Endodermal cell (in vitro differentiated cells): ENCODE measurements around the gene IFT122. TPM values are rescaled to one million over a fixed set of nuclear protein-coding genes. Genes with fewer than 3 reads are reported as not detected.

Experiments used
- DNase-seq: peaks from one replicate; pipeline ENCODE4 v3.0.0-alpha.2; 2017
- H3K27ac ChIP-seq: 2 replicates; pipeline ENCODE4 v1.5.1; 2013; ENCODE audit warnings: mild to moderate bottlenecking, low read depth, low read length, moderate library complexity
- H3K27me3 ChIP-seq: 2 replicates; pipeline ENCODE4 v1.6.1; 2013; ENCODE audit warnings: mild to moderate bottlenecking, low read length, moderate library complexity; ENCODE audit not compliant: insufficient read depth, control insufficient read depth, poor library complexity, severe bottlenecking
- H3K36me3 ChIP-seq: 2 replicates; pipeline ENCODE4 v1.7.0; 2013; ENCODE audit warnings: mild to moderate bottlenecking, low read length, moderate library complexity; ENCODE audit not compliant: control insufficient read depth, insufficient read depth
- H3K4me1 ChIP-seq: one replicate; pipeline ENCODE4 v1.7.0; 2013; ENCODE audit warnings: low read length; ENCODE audit not compliant: control insufficient read depth, insufficient read depth
- H3K4me3 ChIP-seq: 2 replicates; pipeline ENCODE4 v1.5.1; 2013; ENCODE audit warnings: mild to moderate bottlenecking, low read length, moderate library complexity
- H3K9ac ChIP-seq: 2 replicates; pipeline ENCODE4 v1.6.1; 2013; ENCODE audit warnings: mild to moderate bottlenecking, low read length, moderate library complexity; ENCODE audit not compliant: poor library complexity, severe bottlenecking; ENCODE audit errors: extremely low read depth
- H3K9me3 ChIP-seq: 2 replicates; pipeline ENCODE4 v1.6.1; 2013; ENCODE audit warnings: mild to moderate bottlenecking, low read length, moderate library complexity; ENCODE audit not compliant: control insufficient read depth
- H3K27ac Mint-ChIP-seq: 2 replicates; pipeline ENCODE4 v1.8.0; 2020; ENCODE audit warnings: mixed read lengths
- H3K27me3 Mint-ChIP-seq: 2 replicates; pipeline ENCODE4 v1.8.0; 2021; ENCODE audit warnings: mild to moderate bottlenecking, mixed read lengths; ENCODE audit not compliant: insufficient read depth
- H3K36me3 Mint-ChIP-seq: 2 replicates; pipeline ENCODE4 v1.8.0; 2020; ENCODE audit warnings: low read depth, mixed read lengths
- H3K4me1 Mint-ChIP-seq: 2 replicates; pipeline ENCODE4 v1.8.0; 2020; ENCODE audit warnings: mixed read lengths
- H3K4me3 Mint-ChIP-seq: 2 replicates; pipeline ENCODE4 v1.8.0; 2020; ENCODE audit warnings: mild to moderate bottlenecking, moderate library complexity, mixed read lengths
- H3K9me3 Mint-ChIP-seq: 2 replicates; pipeline ENCODE4 v1.8.0; 2020; ENCODE audit warnings: mild to moderate bottlenecking, mixed read lengths
- WGBS, 2 experiments: methylation state at CpG; one replicate each; pipeline versions ENCODE4 v1.1.5 to v1.1.7; 2013; ENCODE audit warnings: missing lambda C conversion rate in 2 of 2, mixed read lengths in 1 of 2; ENCODE audit not compliant: insufficient coverage in 1 of 2, insufficient read length in 1 of 2; 5-methylcytosine and 5-hydroxymethylcytosine counted together
- total RNA-seq, 2 donors: library from RNA; stranded (reverse); fragmentation: NEBNext Ultra II Directional in 1 of 2; extraction: Animal tissue kit (Norgen Biotek cat#: 25700) in 1 of 2; gene quantifications; 2 replicates in 1 of 2; 3 replicates in 1 of 2; pipeline ENCODE4 v1.2.1, GENCODE V29; 2021
- TF ChIP-seq, protein P1 (sequence below): fragments of 200-600 bp; sonication (generic); conservative IDR thresholded peaks from 2 replicates; pipeline ENCODE4 v1.5.0; 2021; ENCODE audit warnings: antibody characterized with exemption, mild to moderate bottlenecking

IFT122 gene
- total RNA-seq, 2 donors from 2014 or later, result 36.0 to 46.6 TPM

DNA sequence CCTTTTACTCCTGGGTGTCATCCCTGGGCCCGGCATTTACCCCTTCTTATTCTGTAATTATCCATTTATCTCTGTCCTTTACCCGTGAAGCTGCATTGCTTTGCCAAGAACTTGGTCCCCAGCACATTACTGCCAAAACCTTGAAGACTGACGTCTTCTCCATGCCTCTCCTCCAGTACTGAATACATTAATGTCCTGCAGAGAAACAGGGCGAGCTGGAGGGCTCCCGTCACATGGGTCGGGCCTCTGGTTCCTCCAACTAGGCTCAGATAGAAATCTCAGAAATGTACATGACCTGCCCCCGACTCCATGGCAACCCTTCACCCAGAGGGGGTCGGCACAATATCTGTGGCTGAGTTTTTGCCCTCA lies 12.0 kb upstream of the IFT122 start:
- H3K9ac ChIP-seq, result no peak overlapping the region
- peaks cover 29% of the 10 kb centered on the region for H3K36me3 ChIP-seq
- peaks cover 12% of the 10 kb centered on the region for H3K27me3 ChIP-seq
- H3K4me1 ChIP-seq, result peaks cover 3% of the 10 kb centered on the region
- TF ChIP-seq, protein P1, sequence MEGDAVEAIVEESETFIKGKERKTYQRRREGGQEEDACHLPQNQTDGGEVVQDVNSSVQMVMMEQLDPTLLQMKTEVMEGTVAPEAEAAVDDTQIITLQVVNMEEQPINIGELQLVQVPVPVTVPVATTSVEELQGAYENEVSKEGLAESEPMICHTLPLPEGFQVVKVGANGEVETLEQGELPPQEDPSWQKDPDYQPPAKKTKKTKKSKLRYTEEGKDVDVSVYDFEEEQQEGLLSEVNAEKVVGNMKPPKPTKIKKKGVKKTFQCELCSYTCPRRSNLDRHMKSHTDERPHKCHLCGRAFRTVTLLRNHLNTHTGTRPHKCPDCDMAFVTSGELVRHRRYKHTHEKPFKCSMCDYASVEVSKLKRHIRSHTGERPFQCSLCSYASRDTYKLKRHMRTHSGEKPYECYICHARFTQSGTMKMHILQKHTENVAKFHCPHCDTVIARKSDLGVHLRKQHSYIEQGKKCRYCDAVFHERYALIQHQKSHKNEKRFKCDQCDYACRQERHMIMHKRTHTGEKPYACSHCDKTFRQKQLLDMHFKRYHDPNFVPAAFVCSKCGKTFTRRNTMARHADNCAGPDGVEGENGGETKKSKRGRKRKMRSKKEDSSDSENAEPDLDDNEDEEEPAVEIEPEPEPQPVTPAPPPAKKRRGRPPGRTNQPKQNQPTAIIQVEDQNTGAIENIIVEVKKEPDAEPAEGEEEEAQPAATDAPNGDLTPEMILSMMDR, result no peak
- DNase-seq, result no peak
- Mint-ChIP-seq H3K36me3 (peaks cover 18% of the 10 kb centered on the region), H3K4me1 (peaks cover 43% of the 10 kb centered on the region), H3K27me3 (peaks cover 18% of the 10 kb centered on the region), H3K9me3 (no peaks in the 10 kb centered on the region), H3K27ac (no peak overlapping the region), H3K4me3 (peak overlapping the region; percentile 71)
- H3K9me3 ChIP-seq, result no peaks in the 10 kb centered on the region
- 29 to 30% methylated on average over 3 to 8 of the region's 8 CpGs for WGBS, 2 experiments
- peak overlapping the region; percentile 85 for H3K4me3 ChIP-seq
- H3K27ac ChIP-seq, result no peak overlapping the region

DNA sequence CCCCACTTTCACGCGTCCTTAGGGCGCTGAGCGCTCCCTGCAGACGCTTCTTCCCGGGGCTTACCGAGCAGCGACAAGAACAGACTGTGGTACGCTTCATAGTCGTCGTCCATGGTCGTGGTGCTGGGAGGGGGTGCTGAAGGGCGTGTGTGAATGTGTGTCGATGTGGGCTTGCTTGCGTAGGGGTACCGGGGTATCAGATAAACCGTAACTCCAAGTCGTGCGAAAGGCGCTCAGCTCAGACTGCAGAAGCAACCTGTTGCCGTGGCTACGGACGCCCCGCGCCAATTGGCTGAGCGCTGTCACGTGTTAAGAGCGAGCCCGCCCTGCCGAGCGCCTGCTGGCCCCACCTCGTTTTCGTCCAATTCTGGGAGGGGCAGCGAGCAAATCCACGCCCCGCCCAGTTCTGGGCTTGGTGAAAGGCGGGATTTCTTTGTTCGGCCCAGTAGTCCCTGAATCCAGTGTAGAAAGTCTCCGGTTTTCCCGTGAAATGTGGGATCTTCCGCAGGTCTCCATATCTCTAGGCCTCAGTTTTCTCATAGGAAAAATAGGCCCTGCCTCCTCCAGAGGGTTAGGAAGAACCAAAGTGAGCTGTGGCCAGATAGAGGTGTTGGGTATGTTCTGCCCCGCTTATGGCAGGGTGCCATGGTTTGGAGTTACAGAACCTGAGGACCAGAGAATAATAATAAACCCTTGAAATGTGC lies 11.5 kb upstream of the IFT122 start, which contains the start of gene EFCAB12:
Gene EFCAB12 (minus strand): TSS at position 261 of the 704 bp plus-strand sequence. CDS start 148 bp downstream, at position 113.
- peaks cover 34% of the 10 kb centered on the region for H3K36me3 ChIP-seq
- peak within 1 kb of the TSS; percentile 59 for H3K27ac ChIP-seq
- 6 to 11% methylated on average over 29 to 42 of the region's 42 CpGs for WGBS, 2 experiments

DNA sequence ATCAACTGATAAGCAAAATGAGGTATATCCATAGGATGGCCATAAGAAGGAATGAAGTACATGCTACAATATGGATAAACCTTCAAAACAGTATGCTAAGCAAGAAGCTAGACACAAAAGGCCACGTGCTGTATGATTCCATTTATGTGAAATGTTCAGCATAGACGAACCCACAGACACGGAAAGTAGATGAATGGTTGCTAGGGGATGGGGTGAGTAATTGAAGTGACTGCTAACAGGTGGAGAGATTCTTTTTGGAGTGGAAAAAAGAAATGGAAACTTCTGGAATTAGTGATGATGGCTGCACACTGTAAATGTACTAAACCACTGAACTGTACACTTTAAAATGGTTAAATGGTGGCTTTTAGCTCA lies 11.0 kb upstream of the IFT122 start:
- Mint-ChIP-seq H3K27me3 (peaks cover 18% of the 10 kb centered on the region), H3K27ac (peak overlapping the region; percentile 87), H3K4me1 (peaks cover 43% of the 10 kb centered on the region), H3K36me3 (peaks cover 26% of the 10 kb centered on the region), H3K9me3 (no peaks in the 10 kb centered on the region), H3K4me3 (peak overlapping the region; percentile 71)
- Histone ChIP-seq H3K36me3 (peaks cover 40% of the 10 kb centered on the region), H3K4me1 (peaks cover 3% of the 10 kb centered on the region), H3K27ac (peak overlapping the region; percentile 59), H3K27me3 (peaks cover 12% of the 10 kb centered on the region), H3K9me3 (no peaks in the 10 kb centered on the region), H3K4me3 (no peak overlapping the region), H3K9ac (no peak overlapping the region)
- TF ChIP-seq, protein P1, result no peak
- no peak for DNase-seq
- 92 to 93% methylated on average over 3 of the region's 3 CpGs for WGBS, 2 experiments

More for the DNA sequence above, 11.5 kb upstream of the IFT122 start, which contains the start of gene EFCAB12:
- TF ChIP-seq, protein P1, result no peak
- Mint-ChIP-seq H3K27me3 (peaks cover 18% of the 10 kb centered on the region), H3K4me1 (peaks cover 43% of the 10 kb centered on the region), H3K4me3 (peak within 1 kb of the TSS; percentile 71), H3K9me3 (no peaks in the 10 kb centered on the region), H3K36me3 (peaks cover 21% of the 10 kb centered on the region), H3K27ac (peak within 1 kb of the TSS; percentile 87)
- DNase-seq, result peak; percentile 98
- H3K4me1 ChIP-seq, result peaks cover 3% of the 10 kb centered on the region
- H3K9ac ChIP-seq, result no peak within 1 kb of the TSS
- no peaks in the 10 kb centered on the region for H3K9me3 ChIP-seq
- peaks cover 12% of the 10 kb centered on the region for H3K27me3 ChIP-seq
- peak within 1 kb of the TSS; percentile 85 for H3K4me3 ChIP-seq
